NCI-H774 (cell line): ENCODE data around the gene ABCC12.
"Not testable (repeated sequence)": the region's sequence is repeated elsewhere in the genome, so short reads cannot be mapped to it uniquely, and the experiment has no call there.

Source experiments
- DNase-seq: peaks from one replicate; lab custom pipeline; 2025; lab: John Stamatoyannopoulos, UW

ABCC12 gene

DNA sequence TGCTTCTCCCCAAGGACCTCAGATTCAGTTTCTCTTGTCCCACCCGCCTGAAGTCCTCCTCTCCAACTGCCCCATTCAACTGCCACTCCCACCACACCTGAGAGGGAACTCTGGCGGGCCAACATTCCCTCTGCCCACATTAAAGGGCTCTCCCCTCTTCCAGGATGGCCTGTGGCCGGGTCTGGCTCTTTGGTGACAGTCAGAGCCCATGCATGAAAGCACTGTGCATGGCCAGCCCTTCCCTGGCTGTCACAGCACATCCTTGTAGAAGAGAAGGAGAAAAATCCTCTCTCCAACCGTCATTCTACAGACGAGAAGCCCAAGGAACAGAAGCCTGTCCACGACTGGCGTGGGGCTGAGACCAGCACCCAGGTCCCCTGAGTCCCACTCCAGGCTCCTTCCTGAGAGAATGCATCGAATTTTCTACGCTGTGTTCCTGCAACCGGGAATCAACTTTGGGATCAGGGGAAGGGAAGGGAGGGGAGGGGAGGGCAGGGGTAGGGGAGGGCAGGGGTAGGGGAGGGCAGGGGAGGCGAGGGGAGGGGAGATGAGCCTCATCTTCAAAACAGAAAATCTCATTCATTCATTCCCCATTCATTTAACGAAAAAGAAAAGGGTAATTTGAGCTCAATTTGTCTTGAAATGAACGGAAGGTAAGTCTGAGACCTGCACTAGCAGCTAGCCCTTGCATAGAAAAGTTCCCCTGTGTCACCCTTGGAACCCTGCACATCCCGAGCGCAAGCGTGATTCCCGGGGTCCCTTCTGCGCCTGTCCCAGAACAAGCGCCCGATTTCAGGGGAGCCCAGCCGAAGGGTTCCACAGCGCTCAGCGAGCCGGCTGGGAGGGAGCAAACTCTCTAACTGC is at the start of gene ABCC12:
Gene ABCC12 (minus strand): TSS at position 68 of the 864 bp plus-strand sequence. CDS start 9,569 bp downstream, outside the sequence.
- no peak for DNase-seq

DNA sequence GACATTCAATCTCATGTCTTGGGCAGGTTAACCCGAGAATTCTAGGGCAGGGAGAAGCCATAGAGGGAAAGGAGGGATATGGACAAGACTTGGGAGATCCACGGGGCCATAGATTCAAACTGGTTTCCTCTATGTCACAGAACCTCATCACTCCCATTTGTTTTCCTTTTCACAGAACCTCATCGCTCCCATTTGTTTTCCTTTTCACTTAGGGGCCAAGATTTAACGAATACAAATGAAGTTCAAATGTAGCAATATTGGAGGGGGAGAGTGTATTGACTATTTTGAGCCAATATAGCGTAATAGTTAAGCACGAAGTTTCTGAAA is 49.0 kb upstream of the ABCC12 start:
- no peak for DNase-seq

DNA sequence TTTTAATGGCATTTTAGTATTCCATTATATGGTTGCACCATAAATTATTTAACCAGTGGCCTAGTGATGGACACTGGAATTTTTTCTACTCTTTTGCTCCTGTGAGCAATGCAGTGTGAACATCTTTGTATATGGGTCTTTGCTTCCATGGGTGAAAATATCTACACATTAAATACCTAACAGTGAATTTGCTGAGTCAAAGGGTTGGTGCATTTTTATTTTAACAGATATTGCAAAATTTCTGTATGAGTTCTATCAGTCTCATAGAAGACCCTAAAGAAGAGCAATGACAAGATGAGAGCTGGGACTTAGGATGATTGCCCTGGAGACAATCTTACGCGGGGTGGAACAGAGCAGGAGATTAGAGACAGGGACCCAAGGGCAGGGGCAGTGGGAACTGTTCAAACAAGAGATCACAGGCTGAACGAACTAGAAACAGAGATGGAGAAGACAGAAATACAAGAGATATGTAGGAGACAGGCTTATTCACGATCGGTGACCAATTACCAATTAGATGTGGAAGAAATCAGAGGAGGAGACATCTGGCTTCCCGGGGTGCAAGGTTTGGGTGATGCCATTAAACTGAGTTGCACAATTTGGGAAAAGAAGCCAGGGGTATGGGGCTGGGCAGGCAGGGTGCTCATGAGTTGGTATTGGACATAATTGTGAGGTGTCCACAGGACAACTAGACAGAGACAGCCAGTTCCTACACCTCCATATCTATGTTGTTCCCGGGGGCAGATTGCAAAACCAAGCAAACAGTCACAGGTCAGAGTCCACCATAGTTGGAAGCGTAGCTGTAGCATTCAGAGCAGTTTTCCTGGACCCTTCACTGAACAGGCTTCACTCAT is 48.4 kb upstream of the ABCC12 start:
- DNase-seq, result no peak

DNA sequence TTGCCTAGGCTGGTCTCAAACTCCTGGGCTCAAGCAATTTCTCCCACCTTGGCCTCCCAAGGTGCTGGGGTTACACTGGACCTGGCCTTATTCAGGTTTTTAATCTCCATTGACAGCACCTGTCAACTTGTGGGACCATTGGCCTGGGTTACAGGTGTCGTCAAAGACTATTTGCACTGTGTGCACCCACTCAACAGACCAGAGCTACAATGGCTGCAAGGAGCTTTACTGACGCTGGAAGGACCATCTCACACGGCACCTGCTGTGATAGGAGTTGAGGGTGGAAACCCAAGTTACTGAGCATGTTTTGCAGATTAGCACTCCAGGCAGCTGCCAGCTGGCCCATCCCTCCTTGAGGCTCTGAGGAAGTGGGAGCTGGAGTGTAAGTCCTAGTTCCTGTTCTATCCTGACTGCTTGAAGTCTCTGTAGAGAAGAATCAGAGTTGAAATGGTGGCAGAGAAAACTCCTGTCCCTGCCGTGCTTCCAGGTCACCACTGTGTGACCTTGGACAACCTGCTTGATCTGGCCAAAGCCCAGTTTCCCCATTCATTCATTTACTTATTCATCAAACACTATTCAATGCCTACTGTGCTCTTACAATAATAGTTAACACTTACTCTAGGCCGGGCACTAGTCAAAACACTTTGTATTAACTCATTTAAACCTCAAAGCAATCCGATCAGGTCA is 45.9 kb upstream of the ABCC12 start:
- no peak for DNase-seq

DNA sequence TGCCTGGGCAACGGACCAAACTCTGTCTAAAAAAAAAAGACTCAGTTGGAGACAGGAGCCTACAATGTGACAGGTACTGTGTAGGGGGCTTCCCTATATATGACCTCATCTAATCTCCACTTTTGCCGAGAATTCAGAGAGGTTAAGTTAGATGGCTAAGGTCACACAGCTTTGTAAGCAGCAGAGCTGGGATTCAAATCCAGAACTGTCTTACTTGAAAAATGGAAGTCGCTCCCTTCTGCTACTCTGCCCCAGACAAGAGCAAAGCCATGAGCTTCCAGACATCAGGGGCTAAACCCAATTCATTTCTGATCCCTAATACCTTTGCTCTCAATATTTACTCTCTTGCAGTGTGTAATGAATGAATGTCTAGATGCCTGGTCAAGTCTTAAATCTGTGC is 41.5 kb upstream of the ABCC12 start:
- DNase-seq, result no peak

DNA sequence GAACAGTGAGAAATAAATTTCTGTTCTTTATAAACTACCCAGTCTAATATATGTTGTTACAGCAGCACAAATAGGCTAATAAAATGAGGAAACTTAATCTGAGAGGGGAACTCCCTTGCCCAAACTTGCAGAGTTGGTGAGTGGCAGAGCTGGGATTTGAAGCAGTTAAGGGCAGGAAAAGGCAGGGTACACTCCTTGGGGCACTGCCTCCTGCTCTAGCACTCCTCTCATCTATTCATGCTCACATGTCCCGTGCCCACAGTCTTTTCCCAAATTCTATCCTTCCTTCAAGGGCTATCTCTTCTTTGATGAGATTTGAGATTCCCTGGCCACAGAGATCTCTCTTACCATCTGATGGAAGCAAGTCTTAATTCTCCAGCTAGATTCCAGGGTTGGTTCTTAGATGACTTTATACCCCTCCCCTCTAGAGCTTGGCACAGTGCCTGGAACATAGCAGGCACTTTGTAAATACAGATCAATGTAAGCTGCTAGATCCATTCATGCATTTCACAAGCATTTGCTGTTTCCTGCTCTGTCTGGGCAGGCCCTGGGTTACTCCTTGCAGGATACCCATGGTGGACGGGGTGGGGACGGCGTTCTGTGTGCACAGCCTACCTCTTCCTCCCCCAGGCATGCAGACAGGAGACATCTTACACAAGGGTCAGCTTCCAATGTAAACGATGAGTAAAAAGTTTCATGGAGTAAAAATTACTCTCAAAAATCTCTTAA is 39.2 kb upstream of the ABCC12 start:
- DNase-seq, result peak; percentile 39

DNA sequence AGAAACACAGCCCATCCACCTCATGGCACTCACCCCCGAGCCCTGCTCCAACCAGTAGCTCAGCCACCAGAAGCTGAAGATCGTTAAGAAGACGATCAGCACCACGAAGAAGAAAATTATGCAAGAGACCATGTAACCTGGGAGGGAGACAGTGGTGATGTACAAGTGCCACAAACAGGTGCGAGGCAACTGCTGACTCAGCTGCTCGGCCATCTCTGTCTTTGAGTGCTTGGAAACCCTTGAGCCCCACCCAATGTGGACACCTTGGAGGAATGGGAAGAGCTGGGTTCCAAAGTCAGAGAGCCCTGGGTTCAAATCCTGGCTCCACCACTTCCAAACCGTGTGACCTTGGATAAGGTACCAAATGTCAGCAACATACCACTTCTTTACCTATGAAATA is 38.1 kb upstream of the ABCC12 start:
- DNase-seq, result no peak

DNA sequence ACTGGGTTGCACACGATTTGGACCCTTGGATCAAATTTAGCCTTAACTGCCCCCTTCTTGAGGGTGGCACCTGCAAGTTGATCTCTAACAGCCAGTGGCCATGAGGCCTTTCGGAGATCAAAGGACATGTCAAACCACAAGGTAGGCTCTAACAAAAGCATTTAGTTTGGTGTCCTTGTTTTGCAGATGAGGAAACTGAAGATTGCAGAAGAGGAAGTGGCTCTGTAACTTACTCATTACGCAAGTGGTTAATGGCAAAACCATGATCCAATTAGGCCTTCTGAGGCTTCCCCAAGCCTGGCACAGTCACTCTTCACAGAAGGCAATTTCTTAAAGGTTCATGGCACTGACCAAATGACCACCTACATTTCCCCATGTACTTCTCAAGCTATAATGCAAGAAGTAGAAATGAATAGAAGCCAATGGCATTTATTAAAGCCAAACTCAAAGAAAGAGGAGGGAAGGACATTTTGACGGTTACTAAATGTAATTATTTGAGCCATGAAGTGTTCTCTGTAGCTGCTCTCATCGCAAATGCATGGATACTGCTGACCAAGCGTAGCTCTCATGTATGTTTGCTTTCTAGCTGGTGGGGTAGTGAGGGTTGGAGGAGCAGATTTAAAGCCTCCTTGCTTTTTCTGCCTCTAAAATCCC is 32.8 kb upstream of the ABCC12 start:
- no peak for DNase-seq

DNA sequence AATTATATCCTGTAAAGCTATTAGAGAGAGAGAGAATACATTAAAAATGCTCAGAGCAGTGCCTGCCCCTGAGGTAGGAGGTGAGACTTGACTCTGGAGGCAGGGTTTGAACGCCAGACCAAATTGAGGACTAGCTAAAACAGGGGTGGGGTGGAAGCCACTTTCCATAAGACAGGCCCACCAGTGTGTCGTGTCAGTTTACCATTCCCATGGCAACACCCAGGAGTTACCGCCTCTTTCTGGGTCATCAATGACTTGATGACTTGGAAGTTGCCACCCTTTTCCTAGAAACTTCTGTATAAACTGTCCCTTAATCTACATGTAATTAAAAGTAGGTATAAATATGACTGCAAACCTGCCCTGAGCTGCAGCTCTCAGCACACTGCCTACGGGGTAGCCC is 32.0 kb upstream of the ABCC12 start:
- DNase-seq, result no peak

DNA sequence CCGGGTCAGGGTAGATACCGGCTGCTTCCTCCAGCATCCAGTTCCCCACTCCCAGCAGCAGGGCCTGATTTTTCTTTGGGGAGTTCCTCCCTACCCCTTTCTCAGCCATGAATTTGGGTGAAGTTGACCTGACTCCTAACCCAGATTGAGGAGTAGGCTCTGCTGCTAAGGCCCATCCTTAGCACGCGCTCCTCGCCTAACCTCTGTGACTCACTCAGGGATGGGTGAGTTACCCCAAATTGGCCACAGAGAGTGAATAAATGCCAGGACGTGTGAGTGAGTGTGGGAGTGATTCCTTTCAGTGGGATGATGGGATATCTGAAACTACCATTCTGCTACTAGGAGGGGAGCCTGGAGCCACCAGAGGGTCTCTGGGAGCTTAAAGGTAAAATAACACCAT is 28.9 kb upstream of the ABCC12 start:
- DNase-seq, result no peak

DNA sequence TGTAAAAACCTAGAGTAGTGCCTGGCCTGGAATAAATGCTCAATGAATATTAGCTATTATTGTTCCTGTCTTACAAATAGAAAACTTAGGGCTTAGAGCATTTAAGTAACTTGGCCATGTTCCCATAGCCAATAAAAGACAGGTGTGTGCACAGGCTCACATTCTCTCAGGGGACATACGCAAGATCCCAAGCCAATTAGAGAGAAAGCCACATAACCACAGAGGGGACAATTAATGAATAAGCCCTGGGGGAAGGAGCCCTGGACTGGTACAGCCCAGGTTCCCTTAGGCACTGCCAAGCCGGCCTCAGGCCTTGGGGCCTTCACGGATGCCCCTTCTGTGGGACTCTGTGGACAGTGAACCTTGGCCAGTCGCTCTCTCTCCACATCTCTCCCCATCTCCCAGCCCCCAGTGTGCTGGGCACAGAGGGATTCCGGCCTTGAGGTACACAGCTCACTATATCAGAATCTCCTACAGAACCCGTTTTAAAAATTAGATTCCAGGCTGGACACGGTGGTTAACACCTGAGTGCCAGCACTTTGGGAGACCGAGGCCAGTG is 27.3 kb upstream of the ABCC12 start:
- peak; percentile 25 for DNase-seq

DNA sequence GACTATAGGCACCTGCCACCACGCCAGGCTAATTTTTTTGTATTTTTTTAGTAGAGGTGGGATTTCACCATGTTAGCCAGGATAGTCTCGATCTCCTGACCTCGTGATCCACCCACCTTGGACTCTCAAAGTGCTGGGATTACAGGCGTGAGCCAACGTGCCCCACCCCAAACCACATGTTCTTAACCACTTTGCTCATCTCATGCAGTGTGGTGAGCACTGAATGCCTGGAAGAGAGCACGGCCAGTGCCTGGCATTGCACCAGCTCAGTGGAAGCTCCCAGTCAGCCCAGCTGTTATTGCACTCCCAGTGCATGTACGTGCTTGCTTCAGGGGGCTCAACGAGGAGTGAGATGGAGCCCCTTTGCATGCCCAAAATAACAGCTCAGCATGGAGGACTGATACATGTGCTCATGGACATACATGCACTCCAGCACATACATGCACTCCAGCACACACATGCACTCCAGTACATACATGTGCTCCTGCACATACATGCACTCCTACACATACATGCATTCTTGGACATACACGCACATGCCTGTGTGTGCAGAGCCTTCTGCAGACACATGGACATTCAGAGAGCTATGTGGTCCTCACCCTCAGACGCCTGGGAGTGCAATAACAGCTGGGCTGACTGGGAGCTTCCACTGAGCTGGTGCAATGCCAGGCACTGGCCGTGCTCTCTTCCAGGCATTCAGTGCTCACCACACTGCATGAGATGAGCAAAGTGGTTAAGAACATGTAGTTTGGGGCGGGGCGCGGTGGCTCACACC is 26.1 kb upstream of the ABCC12 start:
- not testable (repeated sequence) for DNase-seq

DNA sequence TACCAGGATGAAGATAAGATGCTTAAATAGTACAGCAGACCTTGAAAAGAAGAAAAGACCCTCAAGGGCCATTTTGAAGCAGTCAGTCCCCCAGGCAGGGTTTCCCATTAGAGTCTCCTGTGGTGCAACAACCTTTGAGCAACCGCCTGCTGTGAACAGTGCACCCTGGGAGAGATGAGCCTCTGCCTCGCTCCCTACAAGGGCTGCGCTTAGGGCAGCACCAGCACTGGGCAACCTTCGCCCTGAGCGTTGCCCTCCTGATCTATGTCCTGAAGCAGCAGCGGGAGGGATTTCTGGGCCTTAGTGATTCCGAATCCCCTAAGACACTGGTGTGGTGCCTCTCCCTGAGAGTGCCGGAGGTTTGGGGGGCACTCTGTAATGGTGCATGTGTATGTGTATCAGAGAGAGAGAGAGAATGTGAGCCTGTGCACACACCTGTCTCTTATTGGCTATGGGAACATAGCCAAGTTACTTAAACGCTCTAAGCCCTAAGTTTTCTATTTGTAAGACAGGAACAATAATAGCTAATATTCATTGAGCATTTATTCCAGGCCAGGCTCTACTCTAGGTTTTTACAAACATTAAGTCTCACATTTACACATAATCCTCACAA is 25.2 kb upstream of the ABCC12 start:
- no peak for DNase-seq

DNA sequence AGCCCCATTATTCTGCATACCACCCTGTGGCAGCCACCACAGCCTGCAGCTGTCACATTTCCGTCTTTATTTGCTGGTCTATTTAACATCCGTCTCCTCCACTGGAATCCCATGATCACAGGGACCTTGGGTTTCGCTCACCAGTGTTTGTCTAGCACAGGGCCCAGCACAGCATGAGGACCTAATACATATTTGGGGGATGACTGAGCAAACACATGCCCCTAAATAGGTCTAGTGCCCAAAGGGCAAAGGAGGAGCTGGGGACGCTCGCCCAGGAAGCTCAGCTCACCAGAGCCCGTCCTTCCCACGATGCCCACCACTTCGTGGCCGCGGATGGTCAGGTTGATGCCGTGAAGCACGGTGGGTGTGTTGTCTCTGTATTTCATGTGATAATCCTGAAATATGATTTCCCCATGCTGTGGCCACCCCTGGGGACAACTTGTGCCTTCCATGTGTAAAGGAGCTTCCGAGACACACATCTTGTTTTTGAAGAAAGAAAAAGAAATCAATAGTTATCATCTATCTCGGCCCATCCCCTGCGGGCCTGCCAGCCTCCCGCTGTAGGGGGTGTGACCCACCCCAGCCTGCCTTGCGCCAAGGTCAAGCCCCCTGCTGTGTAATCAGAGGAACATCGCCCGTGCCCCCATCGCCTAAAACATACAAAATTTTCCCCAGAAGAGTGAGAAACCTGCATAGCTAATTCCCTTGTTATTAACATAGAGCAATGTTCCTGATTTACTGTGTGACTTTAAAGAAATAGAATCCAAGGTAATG is 21.0 kb upstream of the ABCC12 start:
- DNase-seq, result no peak

DNA sequence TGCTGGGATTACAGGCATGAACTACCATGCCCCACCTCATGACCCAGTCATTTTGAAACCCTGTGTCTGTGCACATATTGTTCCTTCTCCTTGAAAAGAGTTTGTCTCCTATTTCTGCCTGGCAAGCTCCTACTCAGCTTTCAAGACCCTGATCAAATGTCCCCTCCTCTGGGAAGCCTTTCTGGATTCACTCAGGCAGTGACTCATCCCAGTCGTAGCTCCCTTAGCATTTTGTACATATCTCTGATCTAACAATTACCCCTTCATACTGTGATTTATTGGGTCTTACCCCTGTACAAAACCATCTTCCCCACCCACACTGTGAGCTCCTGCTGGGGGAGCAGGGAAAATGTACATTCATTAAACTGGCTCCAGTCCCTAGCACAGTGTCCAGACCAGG is 18.1 kb upstream of the ABCC12 start:
- DNase-seq, result no peak

DNA sequence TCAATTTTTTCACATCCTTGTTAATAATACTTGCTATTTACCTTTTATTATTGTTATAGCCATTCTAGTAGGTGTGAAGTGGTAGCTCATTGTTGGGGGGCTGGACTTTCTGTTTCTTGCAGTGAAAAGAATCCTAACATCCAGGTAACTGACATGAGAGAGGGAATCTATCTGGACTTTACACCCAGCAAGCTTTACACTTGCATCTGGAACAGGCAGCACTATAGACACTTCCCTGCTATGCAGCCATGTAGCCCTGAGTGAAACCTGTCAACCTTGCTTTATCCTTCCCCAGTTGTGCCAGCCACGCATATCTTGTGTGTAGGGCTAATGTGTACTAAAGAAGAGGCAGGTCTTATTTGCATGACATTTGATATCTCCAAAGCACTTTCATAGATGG is 16.9 kb upstream of the ABCC12 start:
- DNase-seq, result no peak

DNA sequence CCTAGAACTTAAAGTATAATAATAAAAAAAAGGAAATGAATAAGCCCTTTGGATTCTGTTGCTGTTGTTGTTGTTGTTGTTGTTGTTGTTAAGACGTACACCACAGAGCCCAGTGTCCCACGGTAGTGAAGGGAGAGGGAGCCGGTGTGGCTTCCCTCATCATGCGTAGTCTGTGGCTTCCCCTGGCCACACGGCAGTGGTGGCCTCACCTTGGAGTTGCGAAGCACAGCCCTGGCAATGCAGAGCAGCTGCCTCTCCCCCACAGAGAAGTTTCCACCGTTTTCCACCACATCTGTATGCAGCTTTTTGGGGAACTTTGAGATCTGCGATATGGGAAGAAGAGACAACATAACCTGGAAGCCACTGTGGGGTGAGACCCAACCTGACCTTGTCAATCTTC is 14.1 kb upstream of the ABCC12 start:
- DNase-seq, result no peak

DNA sequence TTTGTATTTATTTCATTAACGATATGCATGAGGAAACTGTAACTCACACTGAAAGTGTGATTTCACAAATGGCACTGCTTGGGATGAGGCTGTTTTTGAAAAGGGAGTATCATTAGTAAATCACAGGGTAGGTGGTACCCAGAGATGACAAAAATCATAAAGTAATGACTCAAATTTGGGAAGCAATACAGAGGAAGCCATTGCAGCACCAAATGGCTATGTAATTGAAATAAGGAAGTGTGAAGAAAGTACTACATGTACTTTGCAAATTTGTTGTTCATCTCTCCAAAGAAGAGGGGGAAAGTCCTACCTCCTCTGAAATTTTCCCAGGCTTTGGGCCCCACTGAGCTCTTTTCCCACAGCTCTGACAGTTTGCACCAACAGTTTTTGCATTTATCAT is 12.3 kb upstream of the ABCC12 start:
- DNase-seq, result no peak

DNA sequence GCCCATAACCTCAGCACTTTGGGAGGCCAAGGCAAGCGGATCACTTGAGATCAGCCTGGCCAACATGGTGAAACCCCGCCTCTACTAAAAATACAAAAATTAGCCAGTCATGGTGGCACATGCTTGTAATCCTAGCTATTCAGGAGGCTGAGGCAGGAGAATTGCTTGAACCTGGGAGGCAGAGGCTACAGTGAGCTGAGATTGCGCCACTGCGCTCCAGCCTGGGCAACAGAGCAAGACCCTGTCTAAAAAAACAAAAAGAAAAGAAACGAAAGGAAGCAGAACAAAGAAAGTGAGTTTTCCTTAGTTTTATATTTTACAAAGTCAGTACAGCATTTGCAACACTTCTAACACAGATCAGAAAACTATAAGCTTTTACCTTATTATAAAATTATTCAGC is 10.8 kb upstream of the ABCC12 start:
- DNase-seq, result not testable (repeated sequence)
